Gastroesophageal sphincter (tissue), 4 donors: ENCODE results near the gene DDX54. TPM values are rescaled to one million over a fixed set of nuclear protein-coding genes. Genes with fewer than 3 reads are reported as not detected.

Source experiments
- ATAC-seq: fragments of 150-250 bp; one replicate; pipeline ENCODE4 v1.9.1; 2016; ENCODE audit warnings: mild to moderate bottlenecking, moderate library complexity
- H3K27ac ChIP-seq, 4 donors: fragments of 200-600 bp; sonication (generic) in 3 of 4; 1 replicate in 3 of 4; 2 replicates in 1 of 4; pipeline ENCODE4 v1.5.1; 2016 to 2019
- H3K27me3 ChIP-seq: fragments of 200-600 bp; sonication (generic); one replicate; pipeline ENCODE4 v1.5.1; 2019
- H3K36me3 ChIP-seq, 2 donors: fragments of 200-600 bp; sonication (generic); one replicate each; pipeline ENCODE4 v1.5.1; 2019; ENCODE audit warnings: control low read depth in 1 of 2
- H3K4me1 ChIP-seq, 3 donors: fragments of 200-600 bp; sonication (generic); 1 replicate in 2 of 3; 2 replicates in 1 of 3; pipeline ENCODE4 v1.5.1; 2016 to 2019; ENCODE audit warnings: control low read depth in 2 of 3
- H3K4me3 ChIP-seq, 2 donors: fragments of 200-600 bp; sonication (generic); one replicate each; pipeline ENCODE4 v1.5.1; 2019; ENCODE audit warnings: mild to moderate bottlenecking in 1 of 2, moderate library complexity in 1 of 2
- H3K9me3 ChIP-seq, 3 donors: fragments of 200-600 bp; sonication (generic); one replicate each; pipeline ENCODE4 v1.5.1; 2017 to 2019; ENCODE audit warnings: control low read depth in 2 of 3
- EP300 ChIP-seq: sonication (generic); formaldehyde crosslinking; IDR thresholded peaks from one replicate; pipeline ENCODE4 v1.6.1; 2017; ENCODE audit warnings: antibody characterized with exemption, mild to moderate bottlenecking
- POLR2A ChIP-seq, 2 donors: fragments of 450-650 bp; IDR thresholded peaks; one replicate each; pipeline ENCODE4 v1.6.1; 2017; ENCODE audit warnings: antibody characterized with exemption in 2 of 2, mild to moderate bottlenecking in 2 of 2, moderate library complexity in 1 of 2
- POLR2AphosphoS5 ChIP-seq: sonication (generic); formaldehyde crosslinking; IDR thresholded peaks from one replicate; pipeline ENCODE4 v1.6.1; 2017; ENCODE audit warnings: antibody characterized with exemption
- WGBS, 2 donors: methylation state at CpG; one replicate each; pipeline ENCODE4 v1.1.5; 2018; ENCODE audit warnings: low coverage in 1 of 2; 5-methylcytosine and 5-hydroxymethylcytosine counted together
- total RNA-seq, 4 donors: library from RNA; depleted of rRNA; stranded (reverse); fragments of >200 nt; gene quantifications; one replicate each; pipeline ENCODE4 v1.1.0, GENCODE V29; 2016
- TF ChIP-seq, protein P1 (sequence below), 4 experiments: fragments of 200-600 bp in 2 of 4; fragments of 450-650 bp in 2 of 4; sonication (generic) in 1 of 4; IDR thresholded peaks; one replicate each; pipeline ENCODE4 v1.5.1; 2017 to 2019; ENCODE audit warnings: antibody characterized with exemption in 4 of 4, mild to moderate bottlenecking in 2 of 4, moderate library complexity in 2 of 4

DDX54 gene
- total RNA-seq, 4 donors from 2014 or later, result 38.0 to 60.4 (median 53.3) TPM

DNA sequence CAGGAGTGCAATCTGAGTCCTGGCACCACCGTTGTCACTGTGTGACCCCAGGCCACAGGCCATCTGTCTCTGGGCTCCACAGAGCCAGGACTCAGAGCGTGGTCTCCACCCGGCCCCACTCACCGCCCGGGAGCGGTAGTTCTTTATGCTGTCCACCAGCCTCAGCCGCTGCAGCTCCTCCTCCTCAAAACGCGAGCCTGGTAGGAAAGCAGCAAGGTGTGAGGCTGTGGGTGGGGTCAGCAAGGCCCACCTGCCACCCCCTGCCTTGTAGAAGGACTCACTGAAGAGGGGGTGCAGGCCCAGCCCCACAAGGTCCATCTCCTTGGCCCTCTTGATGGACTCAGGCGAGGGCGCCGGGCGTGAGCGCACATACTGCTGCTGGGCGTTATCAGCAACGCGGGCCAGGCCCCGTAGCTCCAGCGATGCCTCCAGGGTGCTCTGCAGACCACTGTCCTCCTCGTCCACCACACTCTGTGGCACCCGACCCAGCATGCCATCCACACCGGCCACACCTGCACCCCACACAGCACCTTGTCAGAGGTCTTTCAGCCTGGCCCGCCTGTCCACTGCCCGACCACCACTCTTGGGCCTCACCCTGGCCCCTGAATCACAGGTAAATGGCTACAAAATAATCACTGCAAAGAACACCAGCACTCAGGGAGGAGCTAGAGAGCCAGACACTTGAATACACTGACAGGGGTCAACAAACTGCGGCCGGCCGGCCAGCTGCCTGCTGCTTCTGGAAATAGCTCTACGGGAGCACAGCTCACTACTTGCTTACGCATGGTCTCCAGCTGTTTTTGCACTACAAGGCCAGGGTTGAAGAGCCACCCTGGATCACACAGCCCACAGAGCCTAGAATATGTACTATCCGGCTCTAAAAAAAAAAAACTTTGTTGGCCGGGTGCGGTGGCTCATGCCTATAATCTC is 19.5 kb downstream of the DDX54 start:
- no peak for ATAC-seq
- peaks cover 0 to 100% of the 10 kb centered on the region in 2 donors for H3K36me3 ChIP-seq
- H3K27ac ChIP-seq, result no peak overlapping the region
- no peaks in the 10 kb centered on the region for H3K4me1 ChIP-seq
- H3K27me3 ChIP-seq, result no peaks in the 10 kb centered on the region
- WGBS, 2 donors, result 92% methylated on average over 5 of the region's 32 CpGs; no CpG with 5 or more reads in 1 of the 2 donors
- no peaks in the 10 kb centered on the region for H3K9me3 ChIP-seq
- TF ChIP-seq POLR2AphosphoS5 (no peak), EP300 (no peak), POLR2A (IDR thresholded peaks at IDR 0.05) (no peak)
- TF ChIP-seq, protein P1, sequence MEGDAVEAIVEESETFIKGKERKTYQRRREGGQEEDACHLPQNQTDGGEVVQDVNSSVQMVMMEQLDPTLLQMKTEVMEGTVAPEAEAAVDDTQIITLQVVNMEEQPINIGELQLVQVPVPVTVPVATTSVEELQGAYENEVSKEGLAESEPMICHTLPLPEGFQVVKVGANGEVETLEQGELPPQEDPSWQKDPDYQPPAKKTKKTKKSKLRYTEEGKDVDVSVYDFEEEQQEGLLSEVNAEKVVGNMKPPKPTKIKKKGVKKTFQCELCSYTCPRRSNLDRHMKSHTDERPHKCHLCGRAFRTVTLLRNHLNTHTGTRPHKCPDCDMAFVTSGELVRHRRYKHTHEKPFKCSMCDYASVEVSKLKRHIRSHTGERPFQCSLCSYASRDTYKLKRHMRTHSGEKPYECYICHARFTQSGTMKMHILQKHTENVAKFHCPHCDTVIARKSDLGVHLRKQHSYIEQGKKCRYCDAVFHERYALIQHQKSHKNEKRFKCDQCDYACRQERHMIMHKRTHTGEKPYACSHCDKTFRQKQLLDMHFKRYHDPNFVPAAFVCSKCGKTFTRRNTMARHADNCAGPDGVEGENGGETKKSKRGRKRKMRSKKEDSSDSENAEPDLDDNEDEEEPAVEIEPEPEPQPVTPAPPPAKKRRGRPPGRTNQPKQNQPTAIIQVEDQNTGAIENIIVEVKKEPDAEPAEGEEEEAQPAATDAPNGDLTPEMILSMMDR (IDR thresholded peaks at IDR 0.05), result no peak
- H3K4me3 ChIP-seq, result no peak overlapping the region

DNA sequence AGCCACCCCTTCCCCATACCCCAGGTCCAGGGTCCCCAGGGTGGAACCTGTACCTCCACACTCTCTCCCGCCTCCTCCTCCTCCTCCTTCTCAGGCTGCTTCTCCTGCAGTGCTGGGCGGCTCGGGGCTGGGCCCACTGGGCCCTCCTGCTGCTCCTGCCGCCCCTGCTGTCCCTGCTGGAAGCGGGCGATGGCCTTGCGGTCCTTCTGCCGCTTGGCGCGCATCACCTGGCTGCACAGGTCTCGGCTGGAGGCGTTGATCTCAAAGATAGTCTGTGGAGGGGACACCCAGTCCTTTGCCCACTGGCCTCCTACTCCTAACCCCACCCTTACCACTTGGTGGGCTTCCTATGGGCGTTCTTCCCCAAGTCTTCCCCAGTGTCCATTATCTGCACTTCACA is 21.3 kb downstream of the DDX54 start:
- H3K4me1 ChIP-seq, result no peaks in the 10 kb centered on the region
- no peaks in the 10 kb centered on the region for H3K27me3 ChIP-seq
- no peak for ATAC-seq
- TF ChIP-seq POLR2AphosphoS5, result no peak
- no peak for TF ChIP-seq POLR2A (IDR thresholded peaks at IDR 0.05)
- no peak for TF ChIP-seq EP300
- TF ChIP-seq, protein P1 (IDR thresholded peaks at IDR 0.05), result no peak
- peaks cover 0 to 100% of the 10 kb centered on the region in 2 donors for H3K36me3 ChIP-seq
- no peaks in the 10 kb centered on the region for H3K9me3 ChIP-seq
- no peak overlapping the region for H3K4me3 ChIP-seq
- no peak overlapping the region for H3K27ac ChIP-seq
- WGBS, 2 donors, result 80 to 98% methylated on average over 1 to 8 of the region's 13 CpGs

DNA sequence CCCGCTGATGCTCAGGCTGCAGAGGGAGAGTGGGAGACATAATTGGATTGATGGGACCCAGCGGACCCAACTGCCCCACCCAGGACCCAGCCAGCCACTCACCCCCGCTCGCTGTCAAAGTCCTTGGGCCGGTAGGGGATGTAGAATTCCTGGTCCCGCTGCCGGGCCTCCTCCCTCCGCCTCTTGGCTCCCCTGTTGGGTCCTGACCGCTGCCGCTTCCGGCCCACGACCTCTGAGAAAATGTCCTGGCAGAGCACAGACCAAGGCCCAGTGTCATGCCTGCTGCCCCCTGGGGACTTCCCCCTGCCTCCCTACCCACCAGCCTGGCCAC is 22.3 kb downstream of the DDX54 start:
- ATAC-seq, result no peak
- H3K4me1 ChIP-seq, result no peaks in the 10 kb centered on the region
- H3K9me3 ChIP-seq, result no peaks in the 10 kb centered on the region
- TF ChIP-seq, protein P1 (IDR thresholded peaks at IDR 0.05), result no peak
- no peak for TF ChIP-seq POLR2AphosphoS5
- no peak for TF ChIP-seq EP300
- TF ChIP-seq POLR2A (IDR thresholded peaks at IDR 0.05), result no peak
- no peak overlapping the region for H3K4me3 ChIP-seq
- H3K27ac ChIP-seq, result no peak overlapping the region
- WGBS, 2 donors, result 73% methylated on average over 6 of the region's 12 CpGs; no CpG with 5 or more reads in 1 of the 2 donors
- H3K36me3 ChIP-seq, result peaks cover 0 to 100% of the 10 kb centered on the region in 2 donors
- no peaks in the 10 kb centered on the region for H3K27me3 ChIP-seq

DNA sequence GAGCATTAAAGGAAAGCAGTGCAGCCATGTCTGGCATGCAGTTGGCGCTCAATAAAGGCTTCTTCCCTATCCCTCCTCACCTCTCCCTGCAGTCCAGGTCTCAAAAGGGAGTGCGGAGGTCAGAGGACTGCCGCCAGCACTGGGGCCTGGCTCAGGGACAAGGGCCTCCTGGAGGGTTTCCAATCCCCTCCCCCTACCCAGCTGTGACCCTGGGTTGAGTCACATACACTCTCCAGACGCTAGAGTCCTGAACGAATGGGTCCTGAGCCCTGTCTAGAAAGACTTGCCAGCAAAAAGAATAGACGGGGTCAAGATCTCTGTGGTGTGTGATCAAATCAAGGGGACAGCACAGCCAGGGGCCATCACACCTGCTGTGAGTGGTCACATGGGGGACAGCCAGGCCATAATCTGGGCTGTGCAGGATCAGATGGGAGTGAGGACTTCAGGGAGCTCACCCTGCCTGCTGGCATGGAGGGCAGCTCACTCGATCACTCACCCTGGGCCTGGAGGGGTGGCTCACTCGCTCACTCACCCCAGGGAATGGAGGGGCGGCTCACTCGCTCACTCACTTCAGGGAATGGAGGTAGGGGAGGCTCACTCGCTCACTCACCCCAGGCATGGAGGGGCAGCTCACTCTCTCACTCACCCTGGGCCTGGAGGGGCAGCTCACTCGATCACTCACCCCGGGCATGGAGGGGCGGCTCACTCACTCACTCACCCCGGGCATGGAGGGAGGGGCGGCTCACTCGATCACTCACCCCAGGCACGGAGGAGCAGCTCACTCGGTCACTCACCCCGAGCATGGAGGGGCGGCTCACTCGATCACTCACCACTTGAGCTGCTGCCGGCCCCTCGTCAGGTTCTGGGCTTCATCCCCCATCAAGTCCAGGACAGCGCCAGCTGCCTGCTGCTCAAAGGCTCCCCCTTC is 22.9 kb downstream of the DDX54 start:
- Histone ChIP-seq H3K36me3 (peaks cover 0 to 100% of the 10 kb centered on the region in 2 donors), H3K4me1 (no peaks in the 10 kb centered on the region), H3K27ac (no peak overlapping the region), H3K27me3 (no peaks in the 10 kb centered on the region), H3K9me3 (no peaks in the 10 kb centered on the region), H3K4me3 (no peak overlapping the region)
- WGBS, 2 donors, result 83 to 100% methylated on average over 1 of the region's 25 CpGs
- ATAC-seq, result no peak
- TF ChIP-seq POLR2AphosphoS5 (no peak), EP300 (no peak), POLR2A (IDR thresholded peaks at IDR 0.05) (no peak)
- TF ChIP-seq, protein P1 (IDR thresholded peaks at IDR 0.05), result no peak
